Measurements from ENCODE around the gene TNFSF13.

The TNFSF13 gene

DNA sequence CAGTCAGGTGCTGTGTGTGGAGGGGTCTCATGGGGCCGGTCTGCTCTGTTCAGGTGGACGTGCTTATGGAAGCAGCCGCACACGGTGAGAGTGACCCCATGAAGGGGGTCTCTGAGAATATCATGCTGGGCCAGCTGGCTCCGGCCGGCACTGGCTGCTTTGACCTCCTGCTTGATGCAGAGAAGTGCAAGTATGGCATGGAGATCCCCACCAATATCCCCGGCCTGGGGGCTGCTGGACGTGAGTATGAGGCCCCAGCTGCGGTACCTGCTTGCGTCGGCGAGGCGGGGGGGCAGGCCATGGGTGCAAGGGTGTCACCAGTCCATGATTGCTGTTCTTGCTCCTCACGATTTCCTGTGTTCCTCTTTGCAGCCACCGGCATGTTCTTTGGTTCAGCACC lies 46.4 kb upstream of the TNFSF13 start:
- TF ChIP-seq, protein P1, sequence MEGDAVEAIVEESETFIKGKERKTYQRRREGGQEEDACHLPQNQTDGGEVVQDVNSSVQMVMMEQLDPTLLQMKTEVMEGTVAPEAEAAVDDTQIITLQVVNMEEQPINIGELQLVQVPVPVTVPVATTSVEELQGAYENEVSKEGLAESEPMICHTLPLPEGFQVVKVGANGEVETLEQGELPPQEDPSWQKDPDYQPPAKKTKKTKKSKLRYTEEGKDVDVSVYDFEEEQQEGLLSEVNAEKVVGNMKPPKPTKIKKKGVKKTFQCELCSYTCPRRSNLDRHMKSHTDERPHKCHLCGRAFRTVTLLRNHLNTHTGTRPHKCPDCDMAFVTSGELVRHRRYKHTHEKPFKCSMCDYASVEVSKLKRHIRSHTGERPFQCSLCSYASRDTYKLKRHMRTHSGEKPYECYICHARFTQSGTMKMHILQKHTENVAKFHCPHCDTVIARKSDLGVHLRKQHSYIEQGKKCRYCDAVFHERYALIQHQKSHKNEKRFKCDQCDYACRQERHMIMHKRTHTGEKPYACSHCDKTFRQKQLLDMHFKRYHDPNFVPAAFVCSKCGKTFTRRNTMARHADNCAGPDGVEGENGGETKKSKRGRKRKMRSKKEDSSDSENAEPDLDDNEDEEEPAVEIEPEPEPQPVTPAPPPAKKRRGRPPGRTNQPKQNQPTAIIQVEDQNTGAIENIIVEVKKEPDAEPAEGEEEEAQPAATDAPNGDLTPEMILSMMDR (IDR thresholded peaks at IDR 0.05), result no peak
- Histone ChIP-seq H3K9me3 (ENCODE audit: control insufficient read depth, low read length) (no peaks in the 10 kb centered on the region), H3K27me3 (ENCODE audit: control insufficient read depth, insufficient read depth, low read length) (no peaks in the 10 kb centered on the region), H3K4me2 (ENCODE audit: low read length) (no peak overlapping the region), H3K9ac (no peak overlapping the region), H3K4me3 (ENCODE audit: low read depth, low read length) (no peak overlapping the region), H3K36me3 (ENCODE audit: control insufficient read depth, insufficient read depth, low read length) (no peaks in the 10 kb centered on the region), H3K27ac (no peak overlapping the region), H3K4me1 (no peaks in the 10 kb centered on the region), H2AFZ (no peak overlapping the region), H3K79me2 (no peaks in the 10 kb centered on the region)

DNA sequence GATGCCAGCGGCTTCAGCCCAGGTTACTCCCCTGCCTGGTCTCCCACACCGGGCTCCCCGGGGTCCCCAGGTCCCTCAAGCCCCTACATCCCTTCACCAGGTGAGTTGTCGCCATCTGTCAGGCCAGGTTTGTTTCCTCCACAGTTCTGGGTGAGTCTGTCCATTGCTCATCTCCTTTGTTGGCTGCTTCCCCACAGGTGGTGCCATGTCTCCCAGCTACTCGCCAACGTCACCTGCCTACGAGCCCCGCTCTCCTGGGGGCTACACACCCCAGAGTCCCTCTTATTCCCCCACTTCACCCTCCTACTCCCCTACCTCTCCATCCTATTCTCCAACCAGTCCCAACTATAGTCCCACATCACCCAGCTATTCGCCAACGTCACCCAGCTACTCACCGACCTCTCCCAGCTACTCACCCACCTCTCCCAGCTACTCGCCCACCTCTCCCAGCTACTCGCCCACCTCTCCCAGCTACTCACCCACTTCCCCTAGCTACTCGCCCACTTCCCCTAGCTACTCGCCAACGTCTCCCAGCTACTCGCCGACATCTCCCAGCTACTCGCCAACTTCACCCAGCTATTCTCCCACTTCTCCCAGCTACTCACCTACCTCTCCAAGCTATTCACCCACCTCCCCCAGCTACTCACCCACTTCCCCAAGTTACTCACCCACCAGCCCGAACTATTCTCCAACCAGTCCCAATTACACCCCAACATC lies 45.6 kb upstream of the TNFSF13 start:
- Histone ChIP-seq H3K27me3 (ENCODE audit: control insufficient read depth, insufficient read depth, low read length) (no peaks in the 10 kb centered on the region), H3K4me1 (no peaks in the 10 kb centered on the region), H3K79me2 (no peaks in the 10 kb centered on the region), H3K9me3 (ENCODE audit: control insufficient read depth, low read length) (no peaks in the 10 kb centered on the region), H3K4me2 (ENCODE audit: low read length) (no peak overlapping the region), H3K4me3 (ENCODE audit: low read depth, low read length) (no peak overlapping the region), H2AFZ (no peak overlapping the region), H3K27ac (no peak overlapping the region), H3K36me3 (ENCODE audit: control insufficient read depth, insufficient read depth, low read length) (no peaks in the 10 kb centered on the region), H3K9ac (no peak overlapping the region)
- TF ChIP-seq, protein P1 (IDR thresholded peaks at IDR 0.05), result no peak

DNA sequence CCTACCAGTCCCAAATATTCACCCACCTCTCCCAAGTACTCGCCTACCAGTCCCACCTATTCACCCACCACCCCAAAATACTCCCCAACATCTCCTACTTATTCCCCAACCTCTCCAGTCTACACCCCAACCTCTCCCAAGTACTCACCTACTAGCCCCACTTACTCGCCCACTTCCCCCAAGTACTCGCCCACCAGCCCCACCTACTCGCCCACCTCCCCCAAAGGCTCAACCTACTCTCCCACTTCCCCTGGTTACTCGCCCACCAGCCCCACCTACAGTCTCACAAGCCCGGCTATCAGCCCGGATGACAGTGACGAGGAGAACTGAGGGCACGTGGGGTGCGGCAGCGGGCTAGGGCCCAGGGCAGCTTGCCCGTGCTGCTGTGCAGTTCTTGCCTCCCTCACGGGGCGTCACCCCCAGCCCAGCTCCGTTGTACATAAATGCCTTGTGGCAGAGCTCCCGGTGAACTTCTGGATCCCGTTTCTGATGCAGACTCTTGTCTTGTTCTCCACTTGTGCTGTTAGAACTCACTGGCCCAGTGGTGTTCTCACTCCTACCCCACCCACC lies 44.6 kb upstream of the TNFSF13 start:
- no peaks in the 10 kb centered on the region for H3K27me3 ChIP-seq (ENCODE audit: control insufficient read depth, insufficient read depth, low read length)
- no peaks in the 10 kb centered on the region for H3K79me2 ChIP-seq
- TF ChIP-seq, protein P1 (IDR thresholded peaks at IDR 0.05), result no peak
- H3K9ac ChIP-seq, result no peak overlapping the region
- no peak overlapping the region for H3K4me2 ChIP-seq (ENCODE audit: low read length)
- H3K36me3 ChIP-seq (ENCODE audit: control insufficient read depth, insufficient read depth, low read length), result no peaks in the 10 kb centered on the region
- H3K4me3 ChIP-seq (ENCODE audit: low read depth, low read length), result no peak overlapping the region
- no peak overlapping the region for H3K27ac ChIP-seq
- no peaks in the 10 kb centered on the region for H3K4me1 ChIP-seq
- H2AFZ ChIP-seq, result no peak overlapping the region
- no peaks in the 10 kb centered on the region for H3K9me3 ChIP-seq (ENCODE audit: control insufficient read depth, low read length)

DNA sequence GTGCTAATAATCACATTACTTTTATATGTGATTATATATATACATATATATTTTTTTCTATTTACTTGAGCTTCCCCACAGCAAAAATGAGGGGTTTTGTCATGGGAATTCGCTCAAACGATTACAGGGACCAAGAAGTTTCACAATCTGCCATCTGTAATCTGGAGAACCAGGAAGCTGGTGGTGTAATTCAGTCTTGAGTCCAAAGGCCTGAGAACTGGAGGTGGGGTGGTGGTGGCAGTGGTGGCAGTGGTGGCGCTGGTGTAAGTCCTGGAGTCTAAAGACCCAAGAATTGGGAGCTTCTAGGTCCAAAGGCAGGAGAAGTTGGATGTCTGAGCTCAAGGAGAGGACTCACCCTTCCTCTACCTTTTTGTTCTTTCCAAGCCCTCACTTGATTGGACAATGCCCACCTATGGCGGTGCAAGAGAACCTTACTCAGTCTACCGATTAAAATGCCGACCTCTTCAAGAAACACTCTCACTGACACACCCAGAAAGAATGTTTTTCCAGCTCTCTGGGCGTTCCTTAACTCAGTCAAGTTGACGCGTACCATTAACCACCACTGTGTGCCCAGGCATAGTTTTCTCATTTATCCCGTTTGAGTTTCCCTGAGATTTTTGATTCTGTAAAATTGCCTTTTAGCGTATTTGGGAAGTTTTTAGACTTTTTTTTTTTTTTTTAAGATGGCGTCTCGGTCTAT lies 42.5 kb upstream of the TNFSF13 start:
- Histone ChIP-seq H3K9ac (no peak overlapping the region), H3K4me2 (ENCODE audit: low read length) (no peak overlapping the region), H3K36me3 (ENCODE audit: control insufficient read depth, insufficient read depth, low read length) (no peaks in the 10 kb centered on the region), H3K4me1 (no peaks in the 10 kb centered on the region), H2AFZ (no peak overlapping the region), H3K79me2 (no peaks in the 10 kb centered on the region), H3K27me3 (ENCODE audit: control insufficient read depth, insufficient read depth, low read length) (no peaks in the 10 kb centered on the region), H3K27ac (no peak overlapping the region), H3K9me3 (ENCODE audit: control insufficient read depth, low read length) (no peaks in the 10 kb centered on the region), H3K4me3 (ENCODE audit: low read depth, low read length) (no peak overlapping the region)
- TF ChIP-seq, protein P1 (IDR thresholded peaks at IDR 0.05), result no peak

All from parathyroid adenoma (tissue), 2 donors.